Activated CD4-positive, CD25-positive, alpha-beta regulatory T cell treated with anti-CD3 and anti-CD28 coated beads, Interleukin-2, amount 50 U/mL, for 16 hours (primary cell): ENCODE measurements around the gene DHRS12.

Experiments used
- DNase-seq: peaks from one replicate; pipeline ENCODE4 v3.0.0-alpha.2; 2020; ENCODE audit warnings: low read depth, low spot score

The DHRS12 gene

GRCh38 chr13:51761643-51762350, 42.2 kb downstream of the DHRS12 start:
- DNase-seq = no peak

DNA sequence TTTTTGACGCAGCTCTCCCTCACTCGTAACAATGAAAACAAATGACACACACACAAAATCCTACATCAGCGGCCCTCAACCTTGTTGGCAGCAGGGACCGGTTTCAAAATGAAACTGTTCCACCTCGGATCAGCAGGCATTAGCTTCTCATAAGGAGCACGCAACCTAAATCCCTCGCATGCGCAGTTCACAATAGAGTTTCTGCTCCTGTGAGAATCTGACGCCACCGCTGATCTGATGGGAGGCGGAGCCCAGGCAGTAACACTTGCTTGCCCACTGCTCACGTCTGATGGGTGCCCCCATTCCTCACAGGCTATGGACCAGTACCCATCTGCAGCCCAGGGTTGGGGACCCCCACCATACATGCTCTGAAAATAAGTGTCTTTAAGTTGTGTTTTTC, 43.4 kb downstream of the DHRS12 start:
- DNase-seq = no peak

DNA sequence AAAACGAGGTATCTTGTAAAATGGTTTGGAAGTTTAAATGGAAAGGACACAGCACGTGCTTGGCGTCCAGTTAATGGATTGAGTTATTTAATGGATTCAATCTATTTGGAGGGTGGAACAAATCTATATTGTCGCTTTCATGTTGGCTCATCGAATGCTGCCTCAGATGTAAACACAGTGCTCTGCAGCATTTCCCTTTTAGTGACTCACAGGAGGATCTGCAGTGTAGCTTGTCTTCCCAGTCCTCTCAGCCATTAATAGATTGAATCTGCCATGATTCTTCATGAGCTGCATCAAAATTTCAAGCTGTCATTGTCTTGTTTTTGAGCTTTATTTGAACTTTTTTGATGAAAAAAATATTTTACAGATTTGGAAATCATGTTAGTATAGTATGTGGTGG, 44.7 kb downstream of the DHRS12 start:
- DNase-seq = no peak

DNA sequence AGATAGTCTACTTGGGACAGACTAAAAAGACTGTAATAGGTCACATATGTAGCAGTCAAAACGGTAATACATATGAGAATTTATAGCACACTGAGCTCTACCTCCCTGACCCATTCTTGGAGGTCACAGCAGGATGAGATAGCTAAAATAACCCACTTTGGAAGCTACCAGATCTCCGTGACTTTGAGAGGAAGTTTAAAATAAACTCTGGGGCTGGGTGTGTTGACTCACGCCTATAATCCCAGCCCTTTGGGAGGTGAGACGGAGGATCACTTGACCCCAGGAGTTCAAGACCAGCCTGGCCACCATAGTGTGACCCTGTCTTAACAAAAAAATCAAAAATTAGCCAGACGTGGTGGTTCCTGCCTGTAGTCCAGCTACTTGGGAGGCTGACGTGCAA, 45.3 kb downstream of the DHRS12 start:
- DNase-seq = no peak

DNA sequence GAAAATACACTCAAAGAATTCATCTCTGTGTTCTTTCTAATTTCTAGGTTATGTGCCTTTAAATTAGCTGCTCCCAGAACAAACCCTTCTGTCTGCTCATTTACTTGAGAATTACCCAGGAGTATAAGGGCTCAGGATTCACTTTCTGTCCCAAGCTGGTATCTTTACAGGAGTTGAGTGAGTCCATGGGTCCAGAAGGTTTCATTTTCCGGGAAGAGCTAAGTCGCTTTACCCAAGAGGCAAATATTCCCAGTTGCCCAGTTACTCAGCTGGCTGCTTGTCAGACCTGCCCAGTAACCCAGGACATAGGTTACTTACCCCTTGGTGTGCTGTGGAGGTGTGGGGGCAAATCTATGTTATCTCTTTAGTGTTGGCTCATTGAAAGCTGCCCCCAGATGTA, 47.3 kb downstream of the DHRS12 start:
- no peak for DNase-seq

DNA sequence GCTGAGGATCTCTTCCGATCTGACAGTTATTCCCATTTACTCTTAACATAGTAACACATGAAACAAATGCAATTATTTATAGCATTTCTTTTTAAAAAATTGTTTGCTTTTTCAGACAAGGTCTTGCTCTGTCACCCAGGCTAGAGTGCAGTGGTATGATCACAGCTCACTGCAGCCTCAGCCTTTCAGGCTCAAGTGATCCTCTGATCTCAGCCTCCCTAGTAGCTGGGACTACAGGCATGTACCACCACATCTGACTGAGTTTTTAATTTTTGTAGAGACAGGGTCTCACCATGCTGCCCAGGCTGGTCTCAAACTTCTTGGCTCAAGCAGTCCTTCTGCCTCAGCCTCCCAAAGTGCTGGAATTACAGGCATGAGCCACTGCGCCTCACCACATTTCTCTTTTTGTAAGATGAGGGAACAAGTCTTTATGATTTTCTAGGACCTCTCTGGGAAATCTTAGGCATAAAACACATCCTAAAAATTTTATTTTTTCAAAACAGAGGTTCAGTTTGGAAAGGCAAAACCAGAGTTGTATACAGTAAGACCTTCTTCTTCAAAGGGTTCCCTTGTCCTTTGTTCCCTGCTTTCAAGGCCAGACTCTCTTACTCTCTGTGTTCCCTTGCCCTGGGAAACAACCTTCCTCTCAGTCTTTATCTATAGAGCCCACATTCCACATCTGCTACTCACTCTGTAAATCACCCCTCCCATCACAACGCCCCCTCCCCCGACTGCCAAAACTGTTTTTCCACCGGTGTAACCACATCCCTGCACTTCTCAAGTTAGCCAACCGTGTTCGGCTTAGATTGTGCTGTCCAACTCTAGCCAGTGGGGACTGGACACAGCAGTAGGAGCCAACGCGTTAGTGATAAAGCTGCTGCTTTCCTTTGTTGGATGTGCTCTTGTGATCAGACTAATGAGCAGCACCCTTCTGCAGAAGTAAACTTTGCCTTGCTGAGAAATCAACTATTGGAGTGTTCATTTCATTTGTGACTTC, 56.2 kb downstream of the DHRS12 start:
- no peak for DNase-seq

- no peak for DNase-seq
Measured at GRCh38 chr13:51746802-51747201, 57.2 kb downstream of the DHRS12 start.

DNA sequence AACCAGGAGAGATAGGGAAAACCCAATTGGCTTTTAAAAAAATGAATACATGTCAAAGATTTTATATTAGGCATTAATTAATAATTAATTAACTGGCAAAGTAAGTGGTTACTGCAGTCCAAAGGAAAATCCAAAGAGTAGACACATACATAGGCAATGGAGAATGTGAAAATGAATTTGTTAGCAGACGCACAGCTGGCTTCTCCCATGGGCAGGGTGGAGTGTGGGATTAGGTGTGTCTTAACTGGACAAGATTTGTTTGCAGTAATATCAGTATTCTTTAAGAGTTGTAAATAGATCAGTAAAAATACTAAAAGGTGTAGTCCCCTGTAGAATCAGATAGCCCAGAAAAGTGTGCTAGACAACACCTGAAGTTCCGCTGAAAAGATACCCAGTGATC, 58.7 kb downstream of the DHRS12 start:
- DNase-seq = no peak

DNA sequence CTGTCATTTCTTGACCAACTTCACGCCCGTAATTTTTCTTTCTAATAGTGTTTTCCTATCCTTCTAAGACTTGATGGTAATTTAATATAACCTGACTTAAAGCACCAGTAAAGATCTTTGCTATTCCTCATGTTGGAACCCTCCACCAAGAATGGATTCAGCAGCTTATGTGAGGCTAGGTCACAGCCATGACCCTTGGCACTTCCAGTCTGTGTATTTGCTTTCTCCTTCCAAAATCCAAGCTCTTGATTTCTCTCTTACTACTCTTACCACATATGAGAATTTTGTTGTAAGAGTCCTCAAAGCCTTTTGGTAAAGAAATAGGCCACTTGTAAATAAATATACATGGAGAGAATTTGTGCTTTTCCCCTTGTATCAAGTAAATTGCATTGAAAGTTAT, 61.4 kb downstream of the DHRS12 start:
- no peak for DNase-seq

GRCh38 chr13:51742031-51742430, 61.9 kb downstream of the DHRS12 start:
- no peak for DNase-seq

- no peak for DNase-seq
Measured at GRCh38 chr13:51740698-51741097, 63.3 kb downstream of the DHRS12 start.

GRCh38 chr13:51739027-51739764, 64.8 kb downstream of the DHRS12 start:
- DNase-seq = no peak

- DNase-seq = no peak
Measured at GRCh38 chr13:51738226-51738905, 65.6 kb downstream of the DHRS12 start.

DNA sequence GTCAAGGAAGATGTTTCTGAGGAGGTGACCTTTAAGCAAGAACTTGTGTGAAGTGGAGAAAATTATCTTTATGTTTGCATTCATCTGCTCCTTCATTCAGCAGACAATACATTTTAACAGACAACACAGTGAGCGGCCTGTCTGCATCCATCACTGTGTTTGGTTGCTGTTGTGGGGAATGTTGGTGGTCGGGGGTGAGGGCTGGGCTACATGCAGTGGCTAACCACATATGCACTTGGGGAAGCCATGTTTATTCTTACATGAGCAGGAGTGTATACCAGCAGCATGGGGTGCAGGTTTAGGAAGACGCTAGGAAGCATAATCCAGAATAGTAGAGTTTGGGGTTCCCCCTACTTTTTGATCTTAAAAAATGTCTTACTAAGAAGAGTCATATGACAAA, 66.4 kb downstream of the DHRS12 start:
- DNase-seq = no peak

- no peak for DNase-seq
Measured at GRCh38 chr13:51734786-51735185, 69.2 kb downstream of the DHRS12 start.

- no peak for DNase-seq
Measured at GRCh38 chr13:51733374-51734298, 70.3 kb downstream of the DHRS12 start.

- DNase-seq = no peak
Measured at GRCh38 chr13:51731759-51732158, 72.2 kb downstream of the DHRS12 start.

DNA sequence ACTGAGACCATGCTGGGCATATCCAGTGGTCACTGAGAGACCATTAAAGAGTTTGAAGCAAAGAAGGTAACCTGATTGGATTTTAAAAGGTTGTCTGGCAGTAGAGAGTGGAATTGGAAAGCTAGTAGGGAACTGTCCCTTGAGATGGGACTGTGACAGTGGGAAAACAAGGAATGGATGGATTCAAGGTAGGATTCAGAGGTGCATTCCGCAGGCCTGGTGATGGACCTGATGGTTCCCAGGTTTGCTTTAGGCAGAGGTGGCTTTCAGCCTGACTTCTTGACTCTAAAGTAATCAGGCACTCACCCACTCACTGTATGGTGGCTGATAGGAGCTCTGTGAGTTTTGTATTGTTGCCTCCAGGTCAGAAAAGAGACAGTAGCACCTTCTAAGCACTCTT, 73.0 kb downstream of the DHRS12 start:
- no peak for DNase-seq

DNA sequence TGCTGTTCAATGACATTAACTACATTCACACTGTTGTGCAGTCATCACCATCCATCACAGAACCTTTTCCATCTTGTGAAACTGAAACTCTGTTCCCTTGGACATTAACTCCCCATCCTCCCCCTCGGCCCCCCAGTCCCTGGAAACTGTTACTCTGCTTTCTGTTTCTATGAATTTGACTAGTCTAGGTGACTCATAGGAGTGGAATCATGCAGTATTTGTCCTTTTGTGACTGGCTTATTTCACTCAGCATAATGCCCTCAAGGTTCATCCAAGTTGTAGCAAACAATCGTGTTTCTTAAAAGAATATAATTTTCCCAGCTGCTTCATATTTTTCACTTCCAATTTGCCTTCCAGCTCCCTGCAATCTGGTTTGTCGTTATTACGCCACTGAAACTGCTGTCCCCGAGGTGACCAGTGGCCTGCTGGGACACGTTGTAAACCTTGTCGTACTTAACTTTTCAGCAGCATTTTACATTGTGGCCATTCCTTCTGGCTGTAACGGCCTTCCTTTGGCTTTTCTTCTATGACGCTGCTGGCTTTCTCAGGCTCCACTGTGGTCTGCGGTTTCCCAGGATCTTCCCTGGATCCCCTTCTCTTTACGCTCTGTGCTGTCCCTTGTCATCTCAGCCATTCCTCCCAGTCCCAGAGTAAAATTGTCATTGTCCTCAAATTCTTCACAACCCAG, 74.0 kb downstream of the DHRS12 start:
- DNase-seq = no peak

GRCh38 chr13:51728972-51729371, 75.0 kb downstream of the DHRS12 start:
- no peak for DNase-seq
